Anterior cingulate cortex (tissue), 58 donors: ENCODE results near the gene MAGIX.
"Not testable (repeated sequence)": the region's sequence is repeated elsewhere in the genome, so short reads cannot be mapped to it uniquely, and the experiment has no call there.

Experiments used
- DNase-seq, 58 donors: peaks; one replicate each; lab custom pipeline; 2025; lab: John Stamatoyannopoulos, UW

MAGIX gene

GRCh38 chrX:49157194-49157593 lies 5.4 kb upstream of the MAGIX start:
- no peak for DNase-seq

- no peak for DNase-seq
Observed at GRCh38 chrX:49160908-49161307, 1.6 kb upstream of the MAGIX start.

- no peak for DNase-seq
Observed at GRCh38 chrX:49161632-49162031, 926 bp upstream of the MAGIX start.

- DNase-seq = peak; percentile 5 to 89 (median 77)
Observed at GRCh38 chrX:49163555-49164419, 1.2 kb downstream of the MAGIX start.

GRCh38 chrX:49164589-49165360 lies 2.2 kb downstream of the MAGIX start:
- no peak for DNase-seq

GRCh38 chrX:49165901-49166881 lies 3.6 kb downstream of the MAGIX start:
- DNase-seq = peak in 52 of 58 donors; percentile 3 to 70 (median 40)

- DNase-seq = peak in 22 of 58 donors; percentile 1 to 50 (median 15)
Observed at GRCh38 chrX:49166914-49167739, 4.6 kb downstream of the MAGIX start.

GRCh38 chrX:49167740-49168108 lies 5.2 kb downstream of the MAGIX start:
- DNase-seq = no peak

- peak in 5 of 58 donors; percentile 1 to 16 (median 15) for DNase-seq
Observed at GRCh38 chrX:49171752-49172279, 9.3 kb downstream of the MAGIX start, which contains the start of gene PLP2. PLP2 (plus strand) TSS chrX:49171898; CDS start chrX:49172001, 103 bp downstream.

- peak in 18 of 58 donors; percentile 1 to 50 (median 12) for DNase-seq
Observed at GRCh38 chrX:49172280-49172780, 9.8 kb downstream of the MAGIX start.

- not testable (repeated sequence) for DNase-seq
Observed at GRCh38 chrX:49173544-49173943, 11.0 kb downstream of the MAGIX start.

GRCh38 chrX:49174723-49175122 lies 12.2 kb downstream of the MAGIX start:
- DNase-seq = no peak

GRCh38 chrX:49175435-49176274 lies 13.1 kb downstream of the MAGIX start:
- DNase-seq = no peak

- no peak for DNase-seq
Observed at GRCh38 chrX:49176421-49177326, 14.1 kb downstream of the MAGIX start.

GRCh38 chrX:49177338-49177833 lies 14.8 kb downstream of the MAGIX start:
- DNase-seq = no peak

GRCh38 chrX:49177873-49178480 lies 15.4 kb downstream of the MAGIX start:
- no peak for DNase-seq
